Uterus (tissue), 4 donors: Measurements from ENCODE around the gene CCDC200. TPM values are rescaled to one million over a fixed set of nuclear protein-coding genes. Genes with fewer than 3 reads are reported as not detected.

ENCODE experiments used
- DNase-seq, 2 donors: peaks; one replicate each; pipeline ENCODE4 v3.0.0-alpha.2; 2019 to 2020
- H3K27ac ChIP-seq, 2 donors: fragments of 200-600 bp; sonication (generic); 1 replicate in 1 of 2; 2 replicates in 1 of 2; pipeline ENCODE4 v1.5.1; 2016 to 2018
- H3K27me3 ChIP-seq, 2 donors: fragments of 200-600 bp; sonication (generic); one replicate each; pipeline ENCODE4 v1.5.1; 2018 to 2019; ENCODE audit warnings: control low read depth in 1 of 2
- H3K36me3 ChIP-seq, 2 donors: fragments of 200-600 bp; sonication (generic); one replicate each; pipeline ENCODE4 v1.5.1; 2019; ENCODE audit warnings: control low read depth in 1 of 2
- H3K4me1 ChIP-seq, 2 donors: fragments of 200-600 bp; sonication (generic); one replicate each; pipeline ENCODE4 v1.5.1; 2018 to 2019; ENCODE audit warnings: control low read depth in 1 of 2
- H3K4me3 ChIP-seq, 2 donors: fragments of 200-600 bp; sonication (generic); 1 replicate in 1 of 2; 2 replicates in 1 of 2; pipeline ENCODE4 v1.5.1; 2018 to 2019; ENCODE audit warnings: mild to moderate bottlenecking in 1 of 2
- H3K9me3 ChIP-seq, 2 donors: fragments of 200-600 bp; sonication (generic); one replicate each; pipeline ENCODE4 v1.5.1; 2019; ENCODE audit warnings: control low read depth in 1 of 2
- POLR2A ChIP-seq, 2 donors: fragments of 450-650 bp; IDR thresholded peaks; one replicate each; pipeline ENCODE4 v1.6.1; 2016; ENCODE audit warnings: antibody characterized with exemption in 2 of 2, mild to moderate bottlenecking in 1 of 2, moderate library complexity in 1 of 2
- intact Hi-C: fragments of 100-400 bp; cut with DNase I; formaldehyde crosslinking; loops from one replicate; pipeline ENCODE4 v1.15.1; 2023; ENCODE audit warnings: low total_unique reads
- total RNA-seq, 4 donors: library from RNA; depleted of rRNA in 3 of 4; stranded (reverse); fragments of >200 nt in 3 of 4; gene quantifications; one replicate each; pipeline versions ENCODE4 v1.1.0 to v1.2.4, GENCODE V29; 2014 to 2023
- TF ChIP-seq, protein P1 (sequence below), 4 experiments: fragments of 200-600 bp in 2 of 4; fragments of 450-650 bp in 2 of 4; sonication (generic) in 2 of 4; IDR thresholded peaks; one replicate each; pipeline ENCODE4 v1.5.1; 2016 to 2019; ENCODE audit warnings: antibody characterized with exemption in 4 of 4, mild to moderate bottlenecking in 2 of 4, moderate library complexity in 1 of 4
- donor health status: DM: yes; HTN: yes; CAD: no.

CCDC200 gene
- total RNA-seq, 4 donors from 2014 or later, result not detected

- H3K36me3 ChIP-seq, result no peaks in the 10 kb centered on the region
- H3K4me1 ChIP-seq, result no peaks in the 10 kb centered on the region
- TF ChIP-seq POLR2A (IDR thresholded peaks at IDR 0.05), result no peak
- TF ChIP-seq, protein P1, sequence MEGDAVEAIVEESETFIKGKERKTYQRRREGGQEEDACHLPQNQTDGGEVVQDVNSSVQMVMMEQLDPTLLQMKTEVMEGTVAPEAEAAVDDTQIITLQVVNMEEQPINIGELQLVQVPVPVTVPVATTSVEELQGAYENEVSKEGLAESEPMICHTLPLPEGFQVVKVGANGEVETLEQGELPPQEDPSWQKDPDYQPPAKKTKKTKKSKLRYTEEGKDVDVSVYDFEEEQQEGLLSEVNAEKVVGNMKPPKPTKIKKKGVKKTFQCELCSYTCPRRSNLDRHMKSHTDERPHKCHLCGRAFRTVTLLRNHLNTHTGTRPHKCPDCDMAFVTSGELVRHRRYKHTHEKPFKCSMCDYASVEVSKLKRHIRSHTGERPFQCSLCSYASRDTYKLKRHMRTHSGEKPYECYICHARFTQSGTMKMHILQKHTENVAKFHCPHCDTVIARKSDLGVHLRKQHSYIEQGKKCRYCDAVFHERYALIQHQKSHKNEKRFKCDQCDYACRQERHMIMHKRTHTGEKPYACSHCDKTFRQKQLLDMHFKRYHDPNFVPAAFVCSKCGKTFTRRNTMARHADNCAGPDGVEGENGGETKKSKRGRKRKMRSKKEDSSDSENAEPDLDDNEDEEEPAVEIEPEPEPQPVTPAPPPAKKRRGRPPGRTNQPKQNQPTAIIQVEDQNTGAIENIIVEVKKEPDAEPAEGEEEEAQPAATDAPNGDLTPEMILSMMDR (IDR thresholded peaks at IDR 0.05), result no peak
- intact Hi-C loops, result no loop called here
- H3K27me3 ChIP-seq, result no peaks in the 10 kb centered on the region
- no peak overlapping the region for H3K4me3 ChIP-seq
- H3K9me3 ChIP-seq, result no peaks in the 10 kb centered on the region
- H3K27ac ChIP-seq, result no peak overlapping the region
- DNase-seq, result no peak
Observed at GRCh38 chr17:43226393-43226792, 2.0 kb downstream of the CCDC200 start.

DNA sequence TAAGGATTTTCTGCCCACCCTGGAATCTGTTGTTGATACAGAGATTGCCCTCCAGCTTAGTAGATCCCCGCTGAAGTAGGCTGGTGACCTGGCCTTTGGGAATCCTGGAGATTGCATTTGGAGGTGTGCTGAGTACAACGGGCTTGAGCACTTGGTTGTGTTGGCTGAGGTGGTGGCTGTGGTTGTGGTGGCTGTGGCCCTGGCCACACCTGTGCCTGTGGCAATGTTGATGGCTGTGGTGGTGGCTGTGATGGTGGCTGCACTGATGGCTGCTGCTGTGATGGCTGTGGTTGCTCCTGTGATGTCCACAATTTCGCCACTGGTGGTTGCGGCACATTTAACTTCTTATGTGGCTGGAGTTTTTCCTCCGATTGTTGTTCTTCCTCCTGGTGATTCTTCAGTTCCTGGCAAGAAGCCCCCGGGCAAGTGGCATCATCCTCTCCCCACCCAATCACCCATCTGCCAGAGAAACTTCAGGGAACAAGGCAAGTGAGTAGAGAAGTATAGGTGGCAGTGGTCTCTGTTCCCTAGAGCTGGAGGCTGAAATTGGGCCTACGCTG lies 4.2 kb downstream of the CCDC200 start:
- no peak for DNase-seq
- Histone ChIP-seq H3K4me3 (no peak overlapping the region), H3K4me1 (no peaks in the 10 kb centered on the region), H3K27ac (no peak overlapping the region), H3K36me3 (no peaks in the 10 kb centered on the region), H3K27me3 (no peaks in the 10 kb centered on the region), H3K9me3 (no peaks in the 10 kb centered on the region)
- intact Hi-C loops, result no loop called here
- TF ChIP-seq, protein P1 (IDR thresholded peaks at IDR 0.05), result no peak
- no peak for TF ChIP-seq POLR2A (IDR thresholded peaks at IDR 0.05)

DNA sequence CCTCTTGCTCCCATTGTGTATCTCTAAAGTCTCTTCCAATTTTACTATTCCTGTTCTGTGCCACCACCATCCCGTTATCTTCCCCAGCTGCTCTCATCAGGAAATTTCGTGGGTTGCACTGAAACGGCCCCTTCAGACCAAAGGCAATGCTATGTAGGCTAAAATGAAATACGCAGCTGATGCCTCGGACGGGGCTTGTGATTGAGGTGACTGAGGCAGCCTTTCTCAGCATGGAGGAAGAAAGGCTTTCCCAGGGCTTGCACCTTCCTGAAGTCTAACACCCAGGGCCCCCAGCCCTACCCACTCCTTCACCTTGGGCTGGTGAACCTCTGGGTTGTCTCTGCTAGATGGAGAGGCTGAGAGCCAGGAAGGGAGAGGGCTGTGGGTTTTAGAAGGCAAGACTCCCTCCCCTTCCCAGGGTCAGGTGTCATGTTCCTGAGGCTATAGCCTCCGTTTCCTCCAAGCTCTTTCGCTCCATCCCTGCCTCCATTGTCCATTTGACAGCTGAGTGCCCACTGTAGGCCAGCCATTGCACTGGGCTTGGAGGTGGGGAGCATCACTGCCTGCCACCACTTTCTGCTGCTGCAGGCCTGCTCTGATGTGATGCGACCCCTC lies 7.8 kb downstream of the CCDC200 start:
- no peak for DNase-seq
- intact Hi-C loops, result no loop called here
- TF ChIP-seq POLR2A (IDR thresholded peaks at IDR 0.05), result no peak
- TF ChIP-seq, protein P1 (IDR thresholded peaks at IDR 0.05), result no peak
- H3K4me1 ChIP-seq, result no peaks in the 10 kb centered on the region
- H3K36me3 ChIP-seq, result no peaks in the 10 kb centered on the region
- no peak overlapping the region for H3K4me3 ChIP-seq
- no peaks in the 10 kb centered on the region for H3K27me3 ChIP-seq
- H3K27ac ChIP-seq, result no peak overlapping the region
- H3K9me3 ChIP-seq, result no peaks in the 10 kb centered on the region

- intact Hi-C loops, result no loop called here
- no peak for DNase-seq
- no peaks in the 10 kb centered on the region for H3K4me1 ChIP-seq
- no peaks in the 10 kb centered on the region for H3K9me3 ChIP-seq
- H3K27ac ChIP-seq, result no peak overlapping the region
- no peaks in the 10 kb centered on the region for H3K36me3 ChIP-seq
- TF ChIP-seq, protein P1 (IDR thresholded peaks at IDR 0.05), result no peak
- no peak for TF ChIP-seq POLR2A (IDR thresholded peaks at IDR 0.05)
- H3K4me3 ChIP-seq, result no peak overlapping the region
- no peaks in the 10 kb centered on the region for H3K27me3 ChIP-seq
Observed at GRCh38 chr17:43219746-43220380, 8.6 kb downstream of the CCDC200 start.

DNA sequence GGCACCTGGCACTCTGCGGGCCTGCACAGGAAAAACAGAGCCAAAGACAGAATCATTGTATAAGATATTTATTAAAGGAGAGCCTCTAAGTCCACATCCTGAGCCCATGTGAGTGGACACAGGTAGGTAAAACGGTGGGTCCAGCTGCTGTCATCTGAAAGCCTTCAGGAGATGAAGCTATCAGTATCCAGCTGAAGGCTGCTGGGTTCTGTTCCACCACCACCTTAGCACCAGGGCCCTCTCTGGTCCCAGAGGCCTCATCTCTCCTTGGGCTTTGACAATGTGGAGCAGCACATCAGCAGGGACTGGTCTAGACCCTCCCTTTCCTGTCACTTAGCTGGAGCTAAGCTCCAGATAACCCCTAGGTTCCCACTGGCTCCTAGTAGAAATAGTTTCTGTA lies 9.4 kb downstream of the CCDC200 start:
- no peaks in the 10 kb centered on the region for H3K36me3 ChIP-seq
- no peaks in the 10 kb centered on the region for H3K4me1 ChIP-seq
- no peaks in the 10 kb centered on the region for H3K27me3 ChIP-seq
- no peak for TF ChIP-seq POLR2A (IDR thresholded peaks at IDR 0.05)
- TF ChIP-seq, protein P1 (IDR thresholded peaks at IDR 0.05), result no peak
- intact Hi-C loops, result no loop called here
- no peak for DNase-seq
- H3K9me3 ChIP-seq, result no peaks in the 10 kb centered on the region
- no peak overlapping the region for H3K4me3 ChIP-seq
- H3K27ac ChIP-seq, result no peak overlapping the region
